SW480 (cell line): Measurements from ENCODE around the gene ZNF23.

Source experiments
- DNase-seq: peaks from one replicate; pipeline ENCODE4 v3.0.0-alpha.2; 2016; ENCODE audit warnings: low spot score

The ZNF23 gene

GRCh38 chr16:71467810-71468209 is 5.8 kb upstream of the ZNF23 start:
- no peak for DNase-seq

- no peak for DNase-seq
Observed at GRCh38 chr16:71464231-71464630, 2.2 kb upstream of the ZNF23 start.

- no peak for DNase-seq
Observed at GRCh38 chr16:71460941-71461340, 1.1 kb downstream of the ZNF23 start.

GRCh38 chr16:71460236-71460635 is 1.8 kb downstream of the ZNF23 start:
- DNase-seq = no peak

GRCh38 chr16:71459510-71459909 is 2.5 kb downstream of the ZNF23 start:
- DNase-seq = no peak

- no peak for DNase-seq
Observed at GRCh38 chr16:71456801-71457200, 5.2 kb downstream of the ZNF23 start.

GRCh38 chr16:71453036-71453435 is 9.0 kb downstream of the ZNF23 start:
- no peak for DNase-seq

- DNase-seq = no peak
Observed at GRCh38 chr16:71449020-71449419, 13.0 kb downstream of the ZNF23 start.

GRCh38 chr16:71448274-71448866 is 13.7 kb downstream of the ZNF23 start:
- DNase-seq = no peak

GRCh38 chr16:71443714-71444113 is 18.3 kb downstream of the ZNF23 start:
- no peak for DNase-seq

GRCh38 chr16:71442051-71442440 is 20.0 kb downstream of the ZNF23 start, which contains the start of gene TLE7:
Gene TLE7, minus strand, starts transcription at chr16:71442054. Its CDS starts 8,730 bp downstream, at chr16:71433324.
- DNase-seq = no peak

- no peak for DNase-seq
Observed at GRCh38 chr16:71441348-71442050, 20.5 kb downstream of the ZNF23 start.

- no peak for DNase-seq
Observed at GRCh38 chr16:71440669-71441347, 21.2 kb downstream of the ZNF23 start.

GRCh38 chr16:71439523-71439922 is 22.5 kb downstream of the ZNF23 start:
- no peak for DNase-seq

GRCh38 chr16:71436473-71436872 is 25.6 kb downstream of the ZNF23 start:
- no peak for DNase-seq

GRCh38 chr16:71432906-71433305 is 29.1 kb downstream of the ZNF23 start:
- DNase-seq = no peak

- DNase-seq = no peak
Observed at GRCh38 chr16:71431991-71432390, 30.1 kb downstream of the ZNF23 start.

- DNase-seq = no peak
Observed at GRCh38 chr16:71431176-71431575, 30.9 kb downstream of the ZNF23 start.

GRCh38 chr16:71430744-71431143 is 31.3 kb downstream of the ZNF23 start:
- DNase-seq = no peak

- no peak for DNase-seq
Observed at GRCh38 chr16:71429581-71429980, 32.5 kb downstream of the ZNF23 start.

GRCh38 chr16:71428883-71429282 is 33.2 kb downstream of the ZNF23 start:
- no peak for DNase-seq

GRCh38 chr16:71428385-71428784 is 33.7 kb downstream of the ZNF23 start:
- DNase-seq = no peak

GRCh38 chr16:71426880-71427615 is 35.0 kb downstream of the ZNF23 start:
- no peak for DNase-seq
